Hepatic stellate cell (primary cell): Measurements from ENCODE around the gene SLC25A22.
A peak's percentile ranks its signal among the peaks of the same experiment; 100 is the strongest.

Experiments
- DNase-seq: peaks from one replicate; pipeline ENCODE4 v3.0.0; 2011; ENCODE audit warnings: low spot score

The SLC25A22 gene

DNA sequence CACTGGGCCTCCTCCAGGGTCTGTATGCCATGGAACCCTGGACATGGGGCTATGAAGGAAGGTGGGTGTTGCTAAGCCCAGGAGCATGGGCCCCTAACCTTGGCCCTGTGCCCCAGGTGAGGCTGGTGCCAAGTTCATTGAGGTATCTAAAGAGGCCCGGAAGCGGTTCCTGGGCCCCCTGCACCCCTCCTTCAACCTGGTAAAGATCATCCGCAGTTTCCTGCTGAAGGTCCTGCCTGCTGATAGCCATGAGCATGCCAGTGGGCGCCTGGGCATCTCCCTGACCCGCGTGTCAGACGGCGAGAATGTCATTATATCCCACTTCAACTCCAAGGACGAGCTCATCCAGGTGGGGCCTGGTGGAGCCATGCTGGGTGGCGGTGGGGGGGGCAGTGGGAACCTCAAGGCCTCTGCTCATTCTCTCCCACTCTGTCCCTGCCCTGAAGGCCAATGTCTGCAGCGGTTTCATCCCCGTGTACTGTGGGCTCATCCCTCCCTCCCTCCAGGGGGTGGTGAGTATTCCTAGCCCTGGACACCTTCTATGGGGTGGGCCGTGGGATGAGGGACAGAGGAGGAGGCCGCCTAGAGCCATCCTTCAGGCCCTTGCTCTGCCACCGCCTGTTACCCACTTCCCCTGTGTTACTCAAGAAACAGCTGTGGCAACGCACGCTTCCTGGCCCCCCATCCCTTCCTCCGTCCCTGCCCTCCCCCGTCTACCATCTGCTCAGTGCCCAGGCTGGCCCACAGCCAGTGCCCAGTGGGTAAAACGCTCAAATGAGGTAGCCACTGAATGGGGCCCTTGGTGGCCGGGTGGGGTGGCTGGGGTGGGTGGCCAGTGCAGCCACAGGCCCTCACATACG, 23.7 kb upstream of the SLC25A22 start:
- no peak for DNase-seq

DNA sequence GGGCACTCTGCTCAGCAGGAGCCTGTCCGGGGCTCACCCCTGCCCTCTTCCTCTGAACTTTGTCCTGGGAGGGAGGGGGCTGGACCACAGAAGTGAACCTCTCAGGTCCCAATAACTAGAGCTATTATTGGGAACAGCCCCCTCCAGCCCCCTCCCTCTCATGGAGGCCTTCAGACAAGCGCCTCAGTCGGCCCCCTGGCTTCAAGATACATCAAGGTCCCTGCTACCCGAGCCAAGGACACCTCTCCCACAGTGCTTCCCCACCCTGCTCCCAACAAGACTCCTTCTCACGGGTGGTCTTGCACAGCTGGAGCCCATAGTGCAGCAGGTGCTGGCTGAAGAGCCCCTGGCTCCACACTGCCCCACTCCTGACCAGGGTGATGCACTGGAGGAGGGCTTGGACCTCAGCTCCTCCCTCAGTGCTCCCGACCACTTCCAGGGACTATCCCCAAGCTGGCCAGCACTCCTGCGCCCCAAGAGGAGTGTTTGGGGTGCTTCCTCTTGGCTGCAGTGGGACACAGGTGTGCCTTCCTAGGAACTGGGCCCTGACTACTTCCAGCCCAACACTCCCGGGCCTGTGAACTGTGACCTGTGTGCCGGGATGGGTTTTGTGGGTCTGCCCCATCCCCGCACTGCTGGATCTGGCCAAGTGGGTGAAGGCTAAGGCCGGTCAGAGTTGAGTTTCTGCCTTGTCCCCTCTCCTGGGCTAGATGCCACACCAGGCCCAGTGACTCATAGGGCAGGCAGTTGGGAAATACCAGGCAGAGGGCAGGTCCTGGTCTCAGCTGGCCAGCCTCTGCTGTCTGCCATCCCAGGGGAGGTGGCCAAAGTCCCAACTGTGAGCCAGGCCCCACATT, 22.8 kb upstream of the SLC25A22 start:
- peak; percentile 89 for DNase-seq

DNA sequence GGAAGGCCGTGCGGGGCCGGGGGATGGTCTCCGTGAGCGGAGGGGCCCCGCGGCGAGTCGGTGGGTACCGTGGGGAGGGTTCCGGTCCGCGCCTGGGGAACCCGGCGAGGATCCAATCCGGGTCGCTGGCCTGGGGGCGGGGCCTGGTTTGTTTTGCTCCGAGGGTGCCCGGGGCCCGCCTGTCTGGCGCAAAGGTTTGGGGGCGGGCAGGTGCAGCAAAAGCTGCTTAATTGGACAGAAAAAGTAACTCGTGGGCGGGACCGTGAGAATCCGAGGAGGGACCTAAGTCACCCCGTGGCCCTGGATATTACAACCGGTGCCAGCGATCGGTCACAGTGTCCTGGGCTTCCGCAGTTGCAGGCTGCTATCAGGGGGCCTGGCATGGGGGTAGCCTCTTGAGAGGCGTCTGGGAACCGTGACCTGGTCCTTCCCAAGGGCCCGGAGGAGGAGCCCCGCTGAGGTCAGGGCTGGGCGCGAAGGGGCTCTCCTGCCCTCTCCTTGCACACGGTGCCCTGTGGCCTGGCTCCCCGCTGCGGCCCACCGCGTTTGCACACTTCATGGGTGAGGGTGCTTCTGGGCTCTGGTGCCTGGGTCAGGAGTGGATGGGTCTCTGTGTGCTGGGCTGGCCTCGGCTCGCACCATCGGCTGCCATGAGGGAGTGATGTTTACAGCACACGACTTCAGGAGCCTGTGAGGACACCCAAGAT, 22.0 kb upstream of the SLC25A22 start:
- peak; percentile 73 for DNase-seq

DNA sequence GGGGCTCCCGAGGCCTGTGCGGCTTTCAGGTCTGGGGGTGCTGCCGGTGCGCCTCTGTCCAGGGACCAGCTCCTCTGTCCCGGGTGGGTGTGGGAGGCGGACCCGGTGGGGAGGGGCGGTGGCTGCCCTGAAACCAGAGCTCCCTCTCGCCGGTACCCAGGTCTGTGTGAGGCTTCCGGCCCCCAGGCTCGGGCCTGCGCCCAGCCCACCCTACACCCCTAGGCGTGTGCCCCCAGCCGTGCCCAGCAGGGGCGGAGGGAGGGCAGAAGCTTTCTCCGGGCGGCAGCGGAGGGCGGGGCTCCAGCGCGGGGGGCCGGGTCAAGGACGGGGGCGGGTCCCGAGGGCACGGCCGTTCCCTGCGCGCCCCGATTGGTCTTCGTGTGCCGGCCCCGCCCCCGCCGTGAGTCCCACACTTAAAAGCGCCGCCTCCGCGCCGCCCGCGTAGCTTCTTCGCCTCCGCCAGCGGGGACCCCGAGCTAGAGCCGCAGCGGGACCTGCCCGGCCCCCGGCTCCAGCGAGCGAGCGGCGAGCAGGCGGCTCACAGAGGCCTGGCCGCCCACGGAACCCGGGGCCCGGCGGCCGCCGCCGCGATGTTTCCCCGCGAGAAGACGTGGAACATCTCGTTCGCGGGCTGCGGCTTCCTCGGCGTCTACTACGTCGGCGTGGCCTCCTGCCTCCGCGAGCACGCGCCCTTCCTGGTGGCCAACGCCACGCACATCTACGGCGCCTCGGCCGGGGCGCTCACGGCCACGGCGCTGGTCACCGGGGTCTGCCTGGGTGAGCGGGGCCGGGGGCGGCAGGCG, 21.2 kb upstream of the SLC25A22 start:
- DNase-seq, result peak; percentile 89

DNA sequence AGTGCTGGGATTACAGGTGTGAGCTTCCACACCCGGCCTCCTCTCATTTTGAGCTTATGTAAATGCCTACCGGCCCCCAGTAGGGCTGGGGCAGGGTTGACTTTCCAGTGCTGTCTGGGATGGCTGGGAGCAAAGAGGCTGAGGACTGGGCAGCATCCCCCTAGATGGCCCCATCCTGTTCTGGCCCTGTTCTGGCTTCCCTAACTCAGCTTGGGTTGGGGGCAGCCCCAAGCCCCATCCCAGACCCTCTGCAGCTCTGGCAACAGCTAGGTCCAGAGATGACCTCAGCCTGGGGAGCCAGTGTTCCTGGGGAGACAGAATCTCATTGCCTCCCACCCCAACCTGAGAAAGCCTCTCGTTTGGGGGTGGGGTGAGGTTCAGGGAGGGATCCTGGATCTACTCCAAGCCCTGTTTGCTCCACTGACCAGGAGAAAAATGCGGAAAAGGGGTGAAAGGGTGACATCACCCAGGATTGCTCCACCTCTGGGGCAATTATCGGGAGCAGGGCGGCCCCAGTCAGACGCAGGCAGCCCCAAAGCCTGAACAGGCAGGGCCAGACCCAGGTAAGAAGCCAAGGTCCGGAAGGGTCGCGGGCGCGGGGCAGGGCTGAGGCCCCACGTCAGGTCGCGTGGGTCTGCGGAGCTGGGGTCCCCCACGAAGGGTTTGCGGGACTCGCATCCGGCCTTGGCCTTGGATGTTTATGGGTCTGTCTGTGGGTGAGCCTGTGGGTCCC, 20.5 kb upstream of the SLC25A22 start, which contains the start of gene PNPLA2:
Gene PNPLA2 (plus strand): TSS at position 519 of the 733 bp plus-strand sequence. CDS start 805 bp downstream, outside the sequence.
- peak; percentile 67 for DNase-seq

DNA sequence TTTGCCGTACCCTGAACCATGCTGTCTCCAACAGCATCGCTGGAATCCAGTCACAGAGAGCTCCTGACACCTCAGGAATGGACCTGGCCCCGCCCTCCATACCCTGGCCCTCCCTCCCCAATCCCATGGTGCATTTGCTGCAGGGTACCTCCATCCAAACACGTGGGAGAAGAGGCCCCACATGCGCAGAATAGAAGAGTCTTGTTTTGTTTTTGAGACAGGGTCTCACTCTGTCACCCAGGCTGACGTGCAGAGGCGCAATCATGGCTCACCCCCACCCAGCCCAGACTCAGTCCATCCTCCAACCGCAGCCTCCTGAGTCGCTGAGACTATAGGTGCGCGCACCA, 18.3 kb upstream of the SLC25A22 start:
- no peak for DNase-seq

DNA sequence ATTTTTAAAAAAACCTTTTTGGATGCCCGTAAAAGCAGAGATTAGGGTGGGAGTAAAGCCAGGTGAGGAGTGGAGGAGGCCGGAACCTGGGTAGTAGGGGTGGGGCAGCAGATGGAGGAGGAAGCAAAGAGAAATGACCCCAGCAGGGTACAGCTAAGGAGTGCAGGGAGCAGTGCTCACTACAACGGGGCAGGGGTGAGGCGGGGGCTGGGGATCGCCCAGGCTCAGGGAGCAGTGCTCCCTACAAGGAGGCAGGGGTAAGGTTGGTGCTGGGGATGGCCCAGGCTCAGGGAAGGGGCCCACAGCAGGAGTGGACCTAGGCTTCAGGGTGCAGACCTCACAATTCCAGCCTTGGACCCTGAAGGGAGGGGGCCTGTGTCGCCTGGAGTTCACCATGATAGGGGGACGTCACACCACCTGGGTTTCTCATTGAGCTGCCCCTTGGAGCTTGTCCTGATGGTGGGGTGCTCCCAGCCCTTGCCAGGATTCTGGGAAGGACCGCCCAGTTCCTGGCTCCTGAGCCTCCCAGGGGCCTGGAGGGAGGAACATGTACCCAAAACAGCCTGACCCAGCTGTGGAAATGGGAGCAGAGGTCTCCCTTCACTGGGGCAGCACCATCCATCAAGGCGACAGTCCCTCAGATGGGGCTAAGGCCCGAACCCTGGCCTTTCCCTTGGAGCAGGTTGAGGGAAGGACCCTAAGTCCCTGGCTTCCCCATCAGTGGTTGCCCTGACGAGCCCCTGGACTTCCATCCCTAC, 17.8 kb upstream of the SLC25A22 start:
- no peak for DNase-seq

DNA sequence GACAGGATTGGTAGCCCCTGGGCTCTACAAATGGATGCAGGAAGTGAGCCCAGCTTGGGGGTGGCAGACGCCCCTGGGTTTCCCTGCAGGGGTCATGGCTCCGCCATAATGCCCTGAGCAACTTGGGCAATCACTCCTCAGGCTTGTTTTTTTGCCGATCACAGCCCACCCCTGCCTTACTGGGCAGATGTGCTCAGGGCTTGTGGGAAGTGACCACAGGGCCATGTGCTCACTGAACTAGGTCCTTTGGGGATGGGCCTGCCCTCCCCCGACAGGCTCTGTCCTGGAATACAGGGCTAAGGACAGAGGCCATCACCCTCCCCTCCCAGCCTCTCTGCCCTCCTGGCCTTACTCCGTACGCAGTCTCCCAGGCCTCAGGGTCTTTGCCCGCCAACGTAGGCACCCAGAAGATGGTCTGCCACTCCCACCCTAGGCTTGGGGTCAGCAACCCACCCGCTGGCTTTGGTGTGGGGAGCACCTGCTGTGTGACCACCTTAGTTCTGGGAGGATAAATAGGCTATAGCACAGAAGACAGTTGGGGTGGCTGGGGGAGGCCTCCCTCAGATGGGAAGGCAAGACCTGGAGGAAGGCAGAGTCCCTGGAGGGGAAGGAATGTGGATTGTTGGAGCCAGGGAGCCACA, 15.5 kb upstream of the SLC25A22 start:
- DNase-seq, result no peak

DNA sequence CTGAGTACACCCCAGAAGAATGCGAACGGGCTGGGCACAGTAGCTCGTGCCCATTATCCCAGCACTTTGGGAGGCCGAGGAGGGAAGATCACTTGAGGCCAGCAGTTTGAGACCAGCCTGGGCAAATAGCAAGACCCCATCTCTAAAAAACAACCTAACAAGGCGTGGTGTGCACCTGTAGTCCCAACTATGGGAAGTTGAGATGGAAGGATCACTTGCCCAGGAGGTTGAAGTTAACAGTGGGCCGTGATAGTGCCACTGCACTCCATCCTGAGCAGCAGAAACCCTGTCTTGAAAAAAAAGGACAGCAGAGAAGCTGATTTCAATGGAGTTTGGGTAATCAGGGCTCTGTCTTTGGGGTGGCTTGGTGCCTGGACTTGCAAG, 15.0 kb upstream of the SLC25A22 start:
- DNase-seq, result no peak

DNA sequence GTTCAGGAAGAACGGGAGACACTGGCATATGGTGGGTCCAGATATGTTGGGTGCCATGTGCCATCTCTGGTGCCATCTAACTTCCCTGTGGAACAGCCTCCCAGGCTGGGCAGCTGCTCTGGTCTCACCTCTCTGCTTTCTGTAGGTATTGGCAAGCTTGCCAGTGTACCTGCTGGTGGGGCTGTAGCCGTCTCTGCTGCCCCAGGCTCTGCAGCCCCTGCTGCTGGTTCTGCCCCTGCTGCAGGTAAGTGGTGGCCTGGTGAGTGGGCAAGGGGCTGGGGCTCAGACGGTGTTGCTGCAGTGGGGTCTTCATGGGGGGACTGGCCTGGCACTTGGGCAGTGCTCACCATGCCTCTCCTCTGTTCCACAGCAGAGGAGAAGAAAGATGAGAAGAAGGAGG, 14.3 kb upstream of the SLC25A22 start:
- no peak for DNase-seq

DNA sequence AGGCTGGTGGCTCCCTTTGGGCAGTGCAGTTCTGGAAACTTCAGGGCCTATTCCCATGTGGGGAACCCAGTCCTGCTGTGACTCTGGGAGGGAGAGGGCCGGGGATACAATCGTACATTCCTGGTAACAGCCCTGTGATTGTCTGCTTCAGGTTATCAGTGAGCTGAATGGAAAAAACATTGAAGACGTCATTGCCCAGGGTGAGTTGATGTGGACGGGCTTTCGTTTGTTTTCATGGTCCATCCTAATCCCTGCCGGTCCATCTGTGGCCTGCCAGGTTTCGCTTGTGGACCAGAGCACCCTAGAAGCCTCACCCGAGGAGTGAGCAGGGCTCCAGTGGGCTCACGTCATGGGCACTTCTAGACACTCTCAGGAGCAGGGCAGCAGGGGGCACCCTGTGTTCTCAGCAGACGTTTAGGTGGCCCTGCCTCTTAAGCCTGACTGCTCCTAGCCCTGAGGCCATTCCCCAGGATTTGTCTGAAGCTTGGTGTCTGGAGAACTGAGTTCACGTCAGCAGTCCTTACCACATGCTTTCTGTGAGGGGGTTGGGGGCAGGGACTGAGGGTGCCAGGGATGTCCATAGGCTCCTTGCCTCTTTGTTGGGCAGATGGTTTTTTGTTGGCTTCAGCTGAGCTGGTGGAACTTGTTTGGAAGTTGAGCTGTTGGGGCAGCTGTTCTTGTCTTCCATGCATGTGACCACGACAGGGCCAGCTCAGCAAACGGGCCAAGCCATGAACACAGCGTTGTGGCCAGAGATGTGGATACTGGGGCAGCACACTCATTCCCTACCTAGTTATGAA, 13.6 kb upstream of the SLC25A22 start:
- DNase-seq, result no peak

DNA sequence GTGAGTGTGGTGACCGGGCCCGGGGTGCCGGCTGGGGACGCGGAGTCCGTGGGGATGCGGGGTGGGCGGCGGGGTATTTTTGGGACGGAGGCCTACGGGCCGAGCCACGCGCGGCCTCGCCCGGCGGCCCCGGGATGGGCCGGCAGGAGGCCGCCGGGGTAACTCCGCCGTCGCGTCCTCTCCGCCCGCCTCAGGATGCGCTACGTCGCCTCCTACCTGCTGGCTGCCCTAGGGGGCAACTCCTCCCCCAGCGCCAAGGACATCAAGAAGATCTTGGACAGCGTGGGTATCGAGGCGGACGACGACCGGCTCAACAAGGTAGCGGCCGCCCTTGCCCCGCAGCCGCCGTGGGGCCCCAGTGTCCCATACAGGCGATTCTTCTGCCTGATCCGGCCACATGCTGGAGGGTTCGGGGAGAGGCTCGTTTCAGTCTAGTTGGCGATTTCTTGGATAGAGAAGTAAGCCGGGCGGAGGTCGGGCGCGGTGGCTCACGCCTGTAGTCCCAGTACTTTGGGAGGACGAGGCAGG, 12.0 kb upstream of the SLC25A22 start:
- DNase-seq, result no peak

DNA sequence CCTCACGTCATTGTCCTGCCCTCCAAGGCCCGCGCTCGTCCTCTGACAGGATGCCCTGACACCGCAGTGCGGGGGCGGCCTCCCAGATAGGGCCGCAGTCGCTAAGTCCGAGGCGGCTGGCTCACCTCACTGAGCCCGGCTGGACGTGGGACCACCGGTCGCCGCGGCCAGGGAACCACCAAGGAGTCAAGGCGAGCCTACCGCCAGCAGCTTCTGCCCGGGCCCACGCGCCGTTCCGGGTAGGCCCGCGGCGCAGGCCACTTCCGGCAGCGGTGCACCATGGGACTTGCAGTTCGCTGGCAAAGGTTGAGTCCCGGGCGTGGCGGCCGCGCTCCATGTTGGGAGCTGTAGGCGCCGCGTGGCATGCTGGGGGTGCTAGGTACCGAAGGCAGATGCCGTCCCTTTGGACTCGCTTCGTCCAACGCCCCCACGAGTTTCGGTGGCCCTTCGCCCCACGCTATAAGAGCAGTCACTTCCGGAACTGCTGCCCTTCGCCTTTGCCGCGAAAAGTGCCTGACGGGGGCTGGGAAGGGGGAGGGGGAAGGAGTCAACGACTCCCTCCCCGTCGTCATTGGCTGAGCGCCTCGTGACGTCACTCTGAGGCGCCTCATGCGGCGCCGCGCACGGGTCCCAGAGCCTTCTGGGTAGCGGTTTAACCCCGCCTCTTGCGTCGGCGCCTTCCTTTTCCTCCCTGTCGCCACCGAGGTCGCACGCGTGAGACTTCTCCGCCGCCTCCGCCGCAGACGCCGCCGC, 11.4 kb upstream of the SLC25A22 start, which contains the start of gene RPLP2:
Gene RPLP2 (plus strand): TSS at position 681 of the 753 bp plus-strand sequence. CDS start 268 bp downstream, outside the sequence.
- DNase-seq, result peak; percentile 98

DNA sequence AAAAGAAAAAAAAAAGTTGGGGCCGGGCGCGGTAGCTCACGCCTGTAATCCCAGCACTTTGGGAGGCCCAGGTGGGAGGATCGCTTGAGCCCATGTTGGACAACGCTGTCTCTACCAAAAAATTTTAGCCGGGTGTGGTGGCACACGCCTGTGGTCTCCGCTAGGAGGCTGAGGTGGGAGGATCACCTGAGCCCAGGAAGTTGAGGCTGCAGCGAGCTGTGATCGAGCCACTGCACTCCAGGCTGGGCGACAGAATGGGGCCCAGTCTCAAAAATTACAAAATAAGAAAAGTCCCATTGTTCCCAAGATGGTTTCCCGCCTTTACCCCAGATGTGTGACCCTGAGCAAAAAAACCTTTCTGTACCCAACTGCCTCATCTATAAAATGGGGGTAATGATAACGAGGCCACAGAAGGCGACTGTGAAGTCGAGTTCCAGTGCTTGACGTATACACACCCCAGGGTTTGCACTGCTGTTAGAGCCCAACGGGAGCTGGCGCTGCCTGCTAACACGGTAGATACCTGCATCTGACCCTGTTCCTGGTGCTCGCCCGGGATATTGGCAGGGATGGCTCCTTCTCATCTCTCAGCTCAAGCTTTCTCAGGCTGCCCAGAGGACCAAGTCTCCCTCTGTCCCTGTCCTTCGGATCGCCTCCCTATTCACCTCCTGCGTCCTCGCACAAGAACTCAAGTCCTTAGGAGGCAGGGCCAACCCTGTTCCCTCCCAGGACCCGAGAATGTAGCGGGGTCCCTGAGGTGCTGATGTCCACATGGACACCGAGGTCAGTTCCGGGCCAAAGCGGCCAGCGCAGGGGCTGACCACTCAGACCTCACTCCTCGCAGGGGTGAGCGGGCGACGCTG, 10.6 kb upstream of the SLC25A22 start:
- DNase-seq, result no peak

DNA sequence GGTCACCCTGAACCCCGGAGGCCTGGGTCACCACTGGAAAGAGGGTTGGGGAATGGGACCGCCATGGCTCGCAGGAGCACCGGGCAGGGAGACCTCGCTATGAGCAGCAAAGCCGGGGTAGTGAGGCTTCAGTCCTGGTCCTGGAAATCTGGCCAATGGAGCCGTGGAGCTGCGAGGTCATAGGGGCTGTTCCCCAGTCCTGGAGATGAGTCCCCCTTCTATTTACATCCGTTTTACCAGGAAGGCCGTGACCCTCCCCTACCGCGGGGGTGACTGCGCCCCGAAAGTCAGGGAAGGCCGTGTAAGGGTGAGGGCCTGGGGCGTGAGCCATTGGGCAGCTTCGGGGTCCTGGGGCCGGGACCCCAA, 6.5 kb upstream of the SLC25A22 start:
- no peak for DNase-seq

DNA sequence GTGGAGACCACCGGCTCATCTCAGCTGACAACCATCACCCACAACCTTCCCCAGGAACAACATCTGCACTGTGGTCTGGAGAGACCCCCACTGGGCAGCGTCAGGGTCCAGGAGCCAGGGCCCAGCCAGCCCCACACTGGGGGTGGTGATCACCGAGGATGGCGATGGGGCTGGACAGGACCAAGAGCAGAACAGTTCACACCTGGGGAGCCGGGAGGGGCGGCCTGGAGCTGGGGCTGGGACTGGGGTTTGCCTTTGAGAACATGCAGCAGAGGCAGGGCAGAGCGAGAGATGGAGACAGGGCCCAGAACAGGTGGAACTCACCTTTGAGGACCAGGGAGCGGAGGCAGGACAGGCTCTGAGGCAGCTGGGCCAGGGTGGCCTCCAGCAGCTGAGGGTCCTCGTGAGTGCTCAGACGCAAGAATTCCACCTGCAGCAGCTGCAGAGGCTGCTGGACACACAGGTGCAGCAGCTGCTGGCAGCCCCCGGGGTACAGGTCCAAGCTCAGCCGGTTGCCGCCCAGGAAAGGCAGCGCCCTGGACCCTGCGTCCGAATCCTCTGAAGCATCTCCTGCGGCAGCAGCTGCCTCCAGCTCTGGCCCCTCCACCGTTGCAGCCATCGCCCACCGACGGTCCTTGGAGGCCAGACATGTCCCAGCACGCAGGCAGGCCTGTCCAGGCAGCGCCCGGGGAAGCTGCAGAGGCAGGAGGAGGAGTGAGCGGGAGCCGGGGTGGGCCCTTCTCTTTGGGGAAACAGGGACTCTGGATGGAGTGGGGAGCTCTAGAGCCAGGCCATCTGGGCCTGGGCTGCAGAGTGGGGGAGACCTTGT, 5.9 kb upstream of the SLC25A22 start:
- no peak for DNase-seq
